ENCODE results near the gene PRSS35. TPM values are rescaled to one million over a fixed set of nuclear protein-coding genes. Genes with fewer than 3 reads are reported as not detected.

The PRSS35 gene
- total and polyA plus RNA-seq, 2 of the 8 experiments (the other 6 are each of a cell fraction or from before 2014, with no cell fraction given), result 1.3 to 2.9 TPM

- TF ChIP-seq SRF (IDR thresholded peaks at IDR 0.05; ENCODE audit: low read depth, low read length), result no peak
- no peak for TF ChIP-seq POLR2AphosphoS5 (IDR thresholded peaks at IDR 0.05; ENCODE audit: low read depth, low read length)
- no peak for TF ChIP-seq CHD1 (IDR thresholded peaks at IDR 0.05; ENCODE audit: low read depth, low read length)
- no peak for TF ChIP-seq BACH1 (IDR thresholded peaks at IDR 0.05; ENCODE audit: low read length)
- TF ChIP-seq SIRT6 (IDR thresholded peaks at IDR 0.05; ENCODE audit: low read length), result no peak
- no peak for TF ChIP-seq EZH2 (IDR thresholded peaks at IDR 0.05; ENCODE audit: low read depth, low read length, severe bottlenecking)
- no peak for TF ChIP-seq SUZ12 (IDR thresholded peaks at IDR 0.05; ENCODE audit: low read length)
Measured at GRCh38 chr6:83467620-83468036, 44.7 kb upstream of the PRSS35 start (continued).
